ENCODE results near the gene FER1L5. TPM values are rescaled to one million over a fixed set of nuclear protein-coding genes. Genes with fewer than 3 reads are reported as not detected.
A peak's percentile ranks its signal among the peaks of the same experiment; 100 is the strongest.

The FER1L5 gene
- total RNA-seq, 1 donor: 0.86 TPM

- no peak overlapping the region for H3K4me3 ChIP-seq (ENCODE audit: low read depth, low read length)
- TF ChIP-seq, protein P1, sequence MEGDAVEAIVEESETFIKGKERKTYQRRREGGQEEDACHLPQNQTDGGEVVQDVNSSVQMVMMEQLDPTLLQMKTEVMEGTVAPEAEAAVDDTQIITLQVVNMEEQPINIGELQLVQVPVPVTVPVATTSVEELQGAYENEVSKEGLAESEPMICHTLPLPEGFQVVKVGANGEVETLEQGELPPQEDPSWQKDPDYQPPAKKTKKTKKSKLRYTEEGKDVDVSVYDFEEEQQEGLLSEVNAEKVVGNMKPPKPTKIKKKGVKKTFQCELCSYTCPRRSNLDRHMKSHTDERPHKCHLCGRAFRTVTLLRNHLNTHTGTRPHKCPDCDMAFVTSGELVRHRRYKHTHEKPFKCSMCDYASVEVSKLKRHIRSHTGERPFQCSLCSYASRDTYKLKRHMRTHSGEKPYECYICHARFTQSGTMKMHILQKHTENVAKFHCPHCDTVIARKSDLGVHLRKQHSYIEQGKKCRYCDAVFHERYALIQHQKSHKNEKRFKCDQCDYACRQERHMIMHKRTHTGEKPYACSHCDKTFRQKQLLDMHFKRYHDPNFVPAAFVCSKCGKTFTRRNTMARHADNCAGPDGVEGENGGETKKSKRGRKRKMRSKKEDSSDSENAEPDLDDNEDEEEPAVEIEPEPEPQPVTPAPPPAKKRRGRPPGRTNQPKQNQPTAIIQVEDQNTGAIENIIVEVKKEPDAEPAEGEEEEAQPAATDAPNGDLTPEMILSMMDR (IDR thresholded peaks at IDR 0.05; ENCODE audit: insufficient read depth, low read depth, low read length): no peak
- DNase-seq (ENCODE audit: low read depth): no peak
Measured at GRCh38 chr2:96602330-96602823, 40.2 kb upstream of the FER1L5 start.

DNA sequence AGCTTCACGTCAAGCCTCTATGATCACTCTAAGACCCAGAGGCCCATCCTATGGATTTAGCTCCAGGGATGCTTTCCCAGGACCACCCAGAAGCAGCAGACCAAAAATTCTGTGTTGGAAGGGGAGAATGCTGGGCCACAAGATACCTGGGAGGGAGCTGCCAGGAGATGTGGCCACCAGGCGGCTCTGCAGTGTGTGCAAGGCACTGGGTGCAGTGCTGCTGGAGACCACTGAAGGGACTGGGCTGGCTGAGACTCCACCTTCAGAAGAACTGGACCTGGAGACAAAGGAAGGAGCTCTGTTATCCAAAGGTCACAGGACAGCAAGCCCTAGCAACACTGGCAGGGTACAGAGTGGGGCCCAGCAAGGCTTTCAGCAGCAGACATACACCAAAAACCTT is 38.5 kb upstream of the FER1L5 start:
- TF ChIP-seq, protein P1 (IDR thresholded peaks at IDR 0.05; ENCODE audit: insufficient read depth, low read depth, low read length): peak; percentile 16
- DNase-seq (ENCODE audit: low read depth): no peak
- no peak overlapping the region for H3K4me3 ChIP-seq (ENCODE audit: low read depth, low read length)

- TF ChIP-seq, protein P1 (IDR thresholded peaks at IDR 0.05; ENCODE audit: insufficient read depth, low read depth, low read length): no peak
- peak; percentile 62 for DNase-seq (ENCODE audit: low read depth)
- H3K4me3 ChIP-seq (ENCODE audit: low read depth, low read length): no peak overlapping the region
Measured at GRCh38 chr2:96608469-96609455, 33.8 kb upstream of the FER1L5 start.

DNA sequence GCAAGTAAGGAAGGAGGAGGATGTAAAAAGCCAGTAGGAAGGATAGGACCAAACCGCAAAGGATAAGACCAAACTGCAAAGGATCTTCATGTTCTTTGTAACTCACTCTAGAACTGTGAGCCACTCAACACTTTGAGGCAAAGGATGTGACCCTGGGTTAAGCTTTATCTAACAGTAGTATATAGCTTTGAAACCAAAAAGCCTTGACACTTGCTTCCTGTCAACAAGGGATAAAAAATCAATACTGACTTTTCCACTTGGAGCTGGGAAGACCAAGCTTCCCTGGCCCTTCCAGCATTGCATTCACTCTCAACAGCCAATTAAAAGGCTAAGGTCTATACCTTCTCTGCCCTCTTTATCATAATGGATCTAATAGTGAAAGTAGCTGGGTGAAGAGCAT is 26.4 kb upstream of the FER1L5 start:
- DNase-seq (ENCODE audit: low read depth): no peak
- H3K4me3 ChIP-seq (ENCODE audit: low read depth, low read length): no peak overlapping the region
- TF ChIP-seq, protein P1 (IDR thresholded peaks at IDR 0.05; ENCODE audit: insufficient read depth, low read depth, low read length): no peak

DNA sequence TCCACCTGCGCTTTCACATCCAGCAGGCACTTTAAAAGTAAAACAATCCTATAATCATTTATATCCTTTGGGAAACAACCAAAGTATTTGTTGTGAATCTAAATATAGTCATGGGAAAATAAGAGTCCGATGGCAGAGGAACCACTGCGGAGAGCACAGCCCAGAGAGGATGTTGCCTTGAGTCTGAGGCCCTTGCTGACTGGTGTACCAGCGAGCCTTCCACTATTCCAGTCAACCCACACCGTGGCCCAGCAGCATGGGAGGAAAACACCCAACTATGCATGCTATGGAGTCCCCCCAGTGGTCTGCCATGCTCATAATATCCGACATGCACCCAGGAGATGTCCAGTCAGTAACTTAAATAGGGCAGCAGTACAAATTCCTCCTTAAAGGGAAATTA is 26.0 kb upstream of the FER1L5 start:
- H3K4me3 ChIP-seq (ENCODE audit: low read depth, low read length): no peak overlapping the region
- no peak for DNase-seq (ENCODE audit: low read depth)
- TF ChIP-seq, protein P1 (IDR thresholded peaks at IDR 0.05; ENCODE audit: insufficient read depth, low read depth, low read length): no peak

DNA sequence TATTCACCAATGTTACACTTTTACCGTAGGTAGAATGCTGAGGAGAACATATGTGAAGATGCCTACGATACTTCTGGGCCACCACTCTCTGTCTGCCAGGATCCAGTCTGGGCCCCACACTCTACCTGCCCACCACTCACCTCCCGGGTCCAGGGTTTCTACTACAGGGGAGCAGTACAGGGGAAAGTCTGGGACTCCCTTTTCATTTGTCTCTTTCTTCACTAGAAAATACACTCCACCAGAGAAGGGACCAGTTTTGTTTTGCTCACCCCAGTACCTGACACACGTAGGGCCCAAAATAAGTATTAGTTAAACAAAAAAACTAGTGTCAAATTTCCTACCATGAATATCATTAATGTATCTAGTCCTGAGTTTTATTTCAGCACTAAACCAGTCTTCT is 25.6 kb upstream of the FER1L5 start:
- TF ChIP-seq, protein P1 (IDR thresholded peaks at IDR 0.05; ENCODE audit: insufficient read depth, low read depth, low read length): no peak
- no peak overlapping the region for H3K4me3 ChIP-seq (ENCODE audit: low read depth, low read length)
- no peak for DNase-seq (ENCODE audit: low read depth)

All from fibroblast of villous mesenchyme (primary cell).